ENCODE data around the gene NUP160.

- TF ChIP-seq CTCF (IDR thresholded peaks at IDR 0.05) = no peak
- no peak for TF ChIP-seq REST (IDR thresholded peaks at IDR 0.05; ENCODE audit: insufficient read depth in 1 of 2, low read depth in 2 of 2, low read length in 1 of 2)
Measured at GRCh38 chr11:47864901-47865300, 16.8 kb upstream of the NUP160 start.

Measured in Panc1 (cell line).